G401.6 (cell line): ENCODE results near the gene SLCO2A1.
"Not testable (repeated sequence)": the region's sequence is repeated elsewhere in the genome, so short reads cannot be mapped to it uniquely, and the experiment has no call there.

Source experiments
- FAIRE-seq: peaks from 2 replicates; lab custom pipeline; 2012; peaks lifted over from hg19 to GRCh38; lab: Jason Lieb, UNC

Gene SLCO2A1

DNA sequence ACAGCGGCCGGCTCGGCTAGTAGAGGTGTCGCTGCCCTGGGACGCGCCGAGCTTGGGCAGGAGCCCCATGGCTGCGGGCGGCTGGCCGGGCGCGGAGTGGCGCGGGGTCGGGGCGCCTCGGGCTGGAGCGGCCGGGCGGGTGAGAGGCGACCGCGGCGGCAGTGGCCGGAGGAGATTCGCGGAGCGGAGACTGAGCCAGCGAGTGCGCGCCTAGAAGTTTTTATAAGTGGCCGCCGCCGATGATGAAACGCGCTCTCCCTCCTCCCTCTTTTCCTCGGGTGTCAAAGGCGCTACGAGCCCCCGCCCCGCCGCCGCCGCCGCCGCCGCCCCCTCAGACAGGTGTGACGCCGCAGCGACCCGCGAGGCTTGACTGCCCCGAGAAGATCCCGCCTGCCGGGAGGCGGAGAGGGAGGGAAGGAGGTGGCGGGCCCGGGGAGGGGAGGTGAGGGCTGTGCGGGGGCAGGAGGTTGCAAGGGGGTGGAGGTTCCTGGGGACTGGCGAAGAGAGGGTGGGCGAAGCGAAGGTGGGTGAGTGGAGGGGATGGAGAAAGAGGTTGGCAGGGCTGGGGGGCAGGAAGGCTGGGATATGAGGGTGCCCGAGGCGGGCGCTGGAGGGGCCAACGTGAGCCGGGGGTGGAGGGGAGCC lies at the start of gene SLCO2A1:
Gene SLCO2A1, minus strand, starts transcription at position 192 of the 645 bp plus-strand sequence. Its CDS starts 123 bp downstream, at position 69.
- FAIRE-seq: no peak

DNA sequence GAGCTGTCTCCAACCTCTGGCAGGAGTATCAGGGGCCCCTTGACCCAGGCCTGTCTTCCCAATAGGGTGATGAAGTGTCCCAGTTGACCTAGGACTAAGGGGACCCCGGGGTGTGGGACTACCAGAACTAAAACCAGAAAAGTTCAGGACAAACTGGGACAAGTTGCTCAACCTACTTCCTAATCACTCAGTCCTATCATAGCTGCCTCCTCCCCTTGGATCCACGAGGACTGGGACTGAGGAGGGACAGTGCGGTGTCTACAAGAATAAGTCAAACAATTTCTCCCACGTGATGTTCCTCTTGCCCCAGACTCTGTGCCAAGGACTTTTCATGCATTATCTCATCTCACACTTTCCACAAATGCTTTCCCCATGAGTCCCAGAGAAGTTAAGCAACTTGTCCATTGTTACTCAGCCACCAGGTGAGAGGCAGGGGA lies 49.4 kb upstream of the SLCO2A1 start:
- no peak for FAIRE-seq

DNA sequence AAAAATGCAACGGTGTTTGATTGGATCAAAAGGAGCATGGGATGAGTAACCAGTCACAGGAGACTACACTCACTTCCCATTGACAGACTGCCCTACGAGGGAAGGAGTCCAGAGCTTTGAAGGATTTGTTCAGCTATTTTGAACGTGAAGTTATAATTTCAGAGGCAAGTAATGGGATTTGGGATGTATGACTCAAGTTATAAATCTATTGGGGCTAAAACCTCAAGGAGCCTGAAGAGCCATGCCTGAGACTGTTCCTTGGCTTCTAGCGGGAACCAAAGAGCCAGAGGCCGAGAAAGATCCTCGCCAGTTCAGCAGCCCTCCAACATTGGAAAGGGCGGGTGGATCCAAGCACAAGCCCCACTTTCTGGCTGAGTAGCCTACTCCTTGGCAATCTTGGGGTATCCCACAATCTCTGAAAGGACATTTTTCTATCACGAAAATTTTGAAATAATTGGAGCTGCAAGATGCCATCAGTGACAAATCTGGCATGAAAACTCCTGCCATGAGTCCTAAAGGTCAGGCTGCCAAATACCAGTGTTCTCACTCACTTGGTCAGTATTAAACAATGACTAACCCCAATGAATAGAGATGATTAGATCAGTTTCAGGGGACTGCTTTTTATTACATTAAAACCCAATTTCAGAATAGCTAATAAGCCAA lies 48.6 kb upstream of the SLCO2A1 start:
- no peak for FAIRE-seq

DNA sequence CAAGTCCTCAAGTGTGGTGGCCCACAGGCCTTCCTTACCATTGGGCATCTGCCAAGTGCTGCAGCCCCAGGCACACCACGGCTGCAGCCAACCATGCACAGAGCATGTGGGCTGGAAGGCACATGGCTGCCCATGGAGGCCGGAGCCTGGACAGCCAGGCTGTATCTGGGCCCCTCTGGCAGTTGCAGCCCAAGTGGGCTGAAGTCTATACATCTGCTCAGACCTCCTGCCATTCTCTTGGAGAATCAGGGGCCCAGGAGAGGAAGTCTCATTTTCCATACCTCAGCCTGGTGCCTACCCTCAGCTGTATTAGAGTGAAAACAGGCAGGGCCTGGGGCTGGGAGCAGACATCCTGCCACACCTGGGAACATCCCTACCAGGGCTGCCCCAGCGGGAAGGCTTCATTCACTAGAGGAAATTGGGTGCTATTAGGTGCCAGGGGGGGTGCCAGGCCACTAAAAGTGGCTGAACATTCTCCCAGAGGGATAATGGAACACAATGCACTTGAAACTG lies 48.0 kb upstream of the SLCO2A1 start:
- FAIRE-seq: no peak

DNA sequence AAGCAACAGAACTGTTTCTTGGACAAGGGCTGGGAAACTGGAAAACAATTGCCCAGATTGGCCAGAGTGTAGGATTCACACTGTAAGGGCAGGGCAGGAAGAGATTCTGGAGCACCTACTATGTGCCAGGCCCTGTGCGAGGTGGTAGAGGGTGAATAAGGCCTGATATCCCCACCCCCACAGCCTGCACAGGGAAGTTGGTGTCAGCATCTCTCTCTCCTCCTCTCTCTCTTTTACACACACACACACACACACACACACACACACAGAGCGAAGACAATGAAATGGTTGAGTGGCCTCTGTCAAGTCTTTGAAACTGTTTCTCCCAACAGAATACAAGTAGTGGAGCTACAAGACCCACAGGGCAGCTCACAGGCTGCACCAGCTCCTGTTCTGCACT lies 47.1 kb upstream of the SLCO2A1 start:
- FAIRE-seq: no peak

DNA sequence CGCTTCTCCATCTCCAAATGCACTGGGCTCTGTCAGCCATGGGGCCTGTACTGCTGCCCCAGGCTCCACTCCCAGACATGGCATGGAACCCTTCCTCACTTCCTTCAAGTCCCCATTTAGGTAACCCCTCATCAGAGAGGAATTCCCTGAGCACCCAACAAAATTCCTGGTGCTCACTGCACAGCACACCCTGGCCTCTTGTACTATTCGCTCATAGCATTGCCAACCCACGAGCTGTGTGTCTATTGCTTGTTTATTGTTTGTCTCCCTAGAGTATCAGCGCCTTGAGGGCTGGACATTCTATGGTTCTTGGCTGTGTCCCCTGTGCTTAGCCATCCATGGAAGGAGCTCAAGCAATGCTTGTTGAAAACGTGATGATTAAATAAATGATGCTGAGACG lies 46.1 kb upstream of the SLCO2A1 start:
- FAIRE-seq: no peak

DNA sequence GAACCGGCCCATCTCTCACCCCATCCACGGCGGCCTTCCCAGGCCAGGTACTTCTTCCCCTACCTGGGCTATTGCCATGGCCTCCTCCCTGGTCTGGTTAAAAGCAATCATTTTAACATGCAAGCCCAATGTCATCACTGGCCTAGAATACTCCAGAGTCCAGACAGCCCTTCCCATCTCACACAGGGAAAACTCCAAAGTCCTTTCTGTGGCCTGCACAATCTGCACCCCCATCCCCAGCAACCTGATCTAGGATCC lies 45.8 kb upstream of the SLCO2A1 start:
- no peak for FAIRE-seq

DNA sequence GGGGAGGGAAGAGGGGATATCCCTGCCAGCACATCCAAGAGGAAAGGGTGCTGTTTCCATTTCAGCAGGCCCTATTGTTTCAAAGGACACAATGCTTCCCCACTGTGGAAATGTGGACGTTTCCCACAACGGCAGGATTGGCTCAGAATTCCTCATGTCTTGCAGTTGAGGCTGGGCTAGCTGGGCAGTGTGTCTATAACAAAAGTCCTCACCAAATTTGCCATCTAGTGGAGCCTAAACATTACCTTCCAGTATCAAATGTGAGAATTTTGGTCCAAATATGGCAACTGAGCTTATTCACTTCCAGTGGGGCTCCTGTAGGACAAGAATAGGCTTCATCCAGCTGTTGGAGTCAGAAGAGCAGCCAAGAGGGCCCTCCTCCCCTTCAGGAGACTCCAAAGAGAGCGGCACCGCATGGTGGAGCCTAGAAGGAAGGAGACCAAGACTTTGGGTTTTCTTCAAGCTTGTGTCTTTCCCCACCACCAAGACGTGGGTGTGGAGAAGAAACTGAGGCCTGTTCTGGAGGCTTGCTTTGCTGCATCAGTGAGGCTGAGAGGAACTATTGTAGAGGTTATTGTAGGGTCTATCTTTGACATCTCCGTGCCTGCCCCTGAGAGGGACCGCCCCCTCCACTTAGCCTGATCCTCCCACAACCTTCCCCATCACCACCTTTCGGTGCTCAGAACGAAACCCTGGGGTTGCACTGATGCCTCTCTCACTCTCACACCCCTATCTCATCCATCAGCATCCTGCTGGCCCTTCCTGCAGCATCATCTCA lies 45.3 kb upstream of the SLCO2A1 start:
- no peak for FAIRE-seq

DNA sequence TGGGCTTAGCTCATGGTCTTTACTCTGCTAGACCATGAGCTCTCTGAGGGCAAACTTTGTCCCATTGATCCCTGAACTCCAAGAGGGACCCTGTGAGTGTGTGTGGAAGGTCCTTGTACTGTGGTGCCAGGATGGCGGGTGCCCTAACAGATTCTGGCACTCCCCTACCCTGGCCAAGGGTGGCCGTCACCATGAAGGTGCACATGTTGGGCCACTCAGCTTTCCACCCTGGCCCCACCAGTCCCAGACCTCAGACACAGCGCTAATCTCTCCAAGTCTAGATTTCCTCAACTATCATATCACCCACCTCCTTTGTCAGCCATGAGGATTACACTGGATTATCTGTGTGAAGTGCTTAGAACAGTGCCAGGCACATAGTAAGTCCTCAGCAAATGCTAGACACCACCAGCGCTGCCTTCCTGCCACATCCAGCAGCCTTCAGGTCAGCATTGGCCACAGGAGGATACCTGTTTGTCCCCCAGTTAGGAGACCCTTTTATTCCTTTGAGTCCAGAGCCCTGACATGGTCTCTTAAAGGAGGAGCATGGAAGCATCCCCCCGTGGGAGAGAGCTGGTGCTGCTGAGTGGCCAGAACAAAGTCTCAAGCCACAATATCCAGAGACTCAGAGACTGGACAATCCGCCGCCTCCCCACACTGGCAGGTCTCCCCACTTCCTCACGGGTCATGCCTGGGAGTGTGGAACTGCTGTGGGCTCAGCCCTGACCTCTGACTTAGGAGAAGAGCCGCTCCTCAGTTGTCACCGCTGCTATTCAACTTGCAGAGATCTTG lies 44.5 kb upstream of the SLCO2A1 start:
- FAIRE-seq: no peak

DNA sequence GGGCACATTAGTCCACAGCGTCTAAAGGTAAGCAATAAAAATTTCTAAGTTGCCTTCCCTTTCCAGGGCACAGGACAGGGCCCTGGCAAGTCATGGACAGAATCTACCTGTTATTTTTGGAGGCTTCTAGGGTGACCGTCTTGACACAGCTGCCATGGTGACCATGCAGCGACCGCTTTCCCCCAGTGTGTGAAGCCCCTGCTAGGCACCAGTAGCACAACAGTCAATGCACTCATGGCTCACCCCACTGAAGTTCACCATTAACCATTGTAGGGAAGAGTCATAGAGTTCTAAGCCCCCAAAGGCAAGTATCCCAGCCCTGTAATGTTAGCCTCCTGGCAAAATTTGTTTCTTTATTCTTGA lies 43.8 kb upstream of the SLCO2A1 start:
- FAIRE-seq: no peak

DNA sequence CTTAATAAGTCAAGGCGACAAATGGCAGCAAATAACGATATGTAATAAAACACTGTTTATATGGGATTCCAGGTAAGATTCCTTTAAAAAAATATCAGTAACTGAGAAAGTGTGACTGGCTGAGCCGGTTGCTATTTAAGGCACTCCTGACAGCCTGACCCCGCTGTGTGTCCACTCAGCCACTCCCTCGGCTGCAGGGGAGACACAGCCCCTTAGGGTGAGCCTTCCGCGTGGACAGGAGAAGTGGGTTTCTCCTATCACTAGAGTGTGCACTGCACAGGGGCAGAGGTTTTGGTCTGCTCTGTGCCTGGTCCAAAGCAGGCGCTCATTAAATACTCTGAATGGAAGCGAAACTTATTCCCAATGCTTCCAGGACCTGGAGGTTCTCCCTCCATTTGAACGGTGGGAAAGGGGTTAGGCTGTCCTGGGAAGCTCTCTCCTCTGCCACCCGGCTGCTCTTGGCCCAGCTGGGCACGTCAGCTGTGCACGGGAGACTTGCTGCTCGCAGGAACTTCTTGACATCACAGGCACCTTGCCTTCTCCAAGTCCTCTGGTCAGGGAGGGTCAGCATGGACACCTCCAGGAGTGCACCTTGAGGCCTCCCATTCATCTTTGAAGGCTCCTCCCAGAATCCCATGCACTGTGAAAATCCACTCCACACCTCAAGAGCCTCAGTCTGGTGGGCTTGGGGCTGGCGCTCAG lies 43.3 kb upstream of the SLCO2A1 start:
- FAIRE-seq: no peak

DNA sequence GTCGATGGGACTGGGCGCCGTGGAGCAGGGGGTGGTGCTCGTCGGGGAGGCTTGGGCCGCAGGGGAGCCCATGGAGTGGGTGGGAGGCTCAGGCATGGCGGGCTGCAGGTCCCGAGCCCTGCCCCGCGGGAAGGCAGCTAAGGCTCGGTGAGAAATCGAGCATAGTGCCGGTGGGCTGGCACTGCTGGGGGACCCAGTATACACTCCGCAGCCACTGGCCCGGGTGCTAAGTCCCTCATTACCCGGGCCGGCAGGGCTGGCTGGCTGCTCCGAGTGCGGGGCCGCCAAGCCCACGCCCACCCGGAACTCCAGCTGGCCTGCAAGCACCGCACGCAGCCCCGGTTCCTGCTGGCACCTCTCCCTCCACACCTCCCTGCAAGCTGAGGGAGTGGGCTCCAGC lies 40.6 kb upstream of the SLCO2A1 start:
- FAIRE-seq: not testable (repeated sequence)

DNA sequence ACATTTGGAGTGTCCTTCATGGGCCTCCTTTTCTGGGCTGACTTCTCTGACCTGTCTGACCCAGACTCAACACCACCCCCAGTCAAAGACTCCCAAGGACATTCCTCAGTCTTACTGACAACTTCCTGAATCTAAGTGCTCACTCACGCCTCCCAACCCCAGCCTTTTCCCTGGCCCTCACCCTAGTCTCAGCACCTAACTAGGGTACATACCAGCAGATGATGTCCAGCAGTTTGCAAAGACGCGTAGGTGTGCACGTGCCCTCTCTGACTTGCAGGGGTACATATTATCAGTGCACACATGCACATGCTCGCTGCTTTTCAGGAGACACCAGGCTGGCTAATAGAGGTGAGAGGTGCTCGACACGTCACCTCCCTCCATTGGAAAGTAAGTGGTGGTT lies 38.7 kb upstream of the SLCO2A1 start:
- no peak for FAIRE-seq

DNA sequence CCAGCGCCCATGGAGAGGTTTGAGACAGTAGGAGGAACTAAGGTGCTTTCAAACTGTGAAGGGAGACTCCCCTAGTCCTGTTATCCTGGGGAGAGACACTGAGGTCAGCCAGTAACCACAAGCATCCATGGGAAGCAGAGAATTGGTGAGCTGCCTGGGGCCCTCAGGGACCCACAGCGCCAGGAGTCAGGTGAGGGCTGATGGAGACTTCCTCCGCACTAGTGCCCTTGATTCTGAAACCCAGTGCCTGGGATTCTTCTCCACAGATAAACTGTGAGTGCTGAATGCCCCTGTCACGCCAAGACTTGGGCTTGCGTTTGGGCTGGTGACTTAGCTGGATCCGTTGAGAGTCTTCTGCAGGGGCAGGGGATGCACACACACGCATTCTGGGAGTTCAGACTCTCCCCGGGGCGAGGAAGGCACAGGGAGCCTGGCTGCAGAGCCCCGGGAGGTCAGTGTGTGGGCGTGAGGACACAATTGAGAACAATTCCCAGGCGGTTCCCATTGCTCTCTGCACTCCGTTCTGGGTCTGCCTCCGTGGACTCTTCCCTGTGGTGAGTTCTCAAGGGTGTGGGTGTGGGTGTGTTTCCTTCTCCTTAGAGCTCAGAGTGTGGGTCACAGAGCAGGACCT lies 37.9 kb upstream of the SLCO2A1 start:
- no peak for FAIRE-seq

DNA sequence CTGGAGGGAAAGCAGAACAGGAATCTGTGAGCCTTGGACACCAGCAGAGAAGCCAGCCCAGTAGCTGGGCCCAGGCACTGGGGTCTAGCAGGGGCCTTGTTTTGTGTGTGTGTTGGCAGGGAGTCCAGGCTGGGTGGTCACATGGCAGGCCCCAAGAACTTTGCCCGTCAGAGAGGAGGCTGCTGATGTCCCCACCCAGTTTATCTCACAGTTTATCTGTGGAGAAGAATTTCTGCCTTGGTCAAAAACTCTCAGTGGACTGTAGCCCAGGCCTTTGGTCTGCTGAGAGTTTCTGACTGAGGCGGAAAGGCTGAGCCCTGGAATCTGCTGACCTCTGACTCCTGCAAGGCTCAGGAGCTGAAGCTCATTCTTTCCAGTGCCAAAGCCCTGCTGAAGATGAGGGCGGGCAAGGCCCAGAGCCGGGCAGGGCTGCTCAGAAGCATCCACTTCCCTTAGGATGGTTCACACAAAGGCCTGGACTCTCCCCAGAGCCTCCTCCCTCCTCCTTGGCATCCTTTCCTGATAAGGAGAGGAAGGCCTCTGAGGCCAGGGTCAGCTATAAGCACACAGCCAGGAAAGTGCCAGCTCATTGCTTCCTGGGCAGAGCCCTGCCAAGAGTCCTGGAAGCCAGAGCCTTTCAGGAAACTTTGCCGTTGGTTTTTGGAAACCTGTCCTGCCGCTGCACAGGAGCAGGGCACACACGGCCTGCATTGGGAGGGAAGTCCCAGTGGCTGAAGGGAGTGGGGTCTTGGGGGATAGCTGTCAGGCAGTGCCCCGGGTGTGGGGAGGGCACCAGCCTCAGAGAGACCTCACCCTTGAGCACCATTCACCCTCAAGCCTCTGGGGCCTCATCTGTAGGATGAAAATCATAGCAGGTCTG lies 37.2 kb upstream of the SLCO2A1 start:
- no peak for FAIRE-seq

DNA sequence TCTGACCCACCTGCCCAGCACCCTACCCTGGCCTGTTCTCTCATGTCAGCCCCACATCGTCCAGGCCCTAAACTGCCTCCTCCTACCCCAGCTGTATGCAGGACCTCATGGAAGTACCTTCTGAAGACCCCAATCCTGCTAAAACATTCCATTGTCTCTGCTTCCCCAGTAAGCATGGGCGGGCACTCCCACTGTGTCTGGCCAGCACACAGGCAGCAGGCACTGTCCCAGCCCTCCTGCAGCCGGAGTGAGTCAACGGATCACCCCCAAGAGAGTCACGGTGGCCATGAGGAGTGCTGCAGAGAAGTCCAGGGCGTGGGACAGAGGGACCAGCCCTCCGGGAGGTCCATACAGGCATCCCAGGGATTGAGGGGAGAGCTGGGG lies 36.4 kb upstream of the SLCO2A1 start:
- FAIRE-seq: no peak

DNA sequence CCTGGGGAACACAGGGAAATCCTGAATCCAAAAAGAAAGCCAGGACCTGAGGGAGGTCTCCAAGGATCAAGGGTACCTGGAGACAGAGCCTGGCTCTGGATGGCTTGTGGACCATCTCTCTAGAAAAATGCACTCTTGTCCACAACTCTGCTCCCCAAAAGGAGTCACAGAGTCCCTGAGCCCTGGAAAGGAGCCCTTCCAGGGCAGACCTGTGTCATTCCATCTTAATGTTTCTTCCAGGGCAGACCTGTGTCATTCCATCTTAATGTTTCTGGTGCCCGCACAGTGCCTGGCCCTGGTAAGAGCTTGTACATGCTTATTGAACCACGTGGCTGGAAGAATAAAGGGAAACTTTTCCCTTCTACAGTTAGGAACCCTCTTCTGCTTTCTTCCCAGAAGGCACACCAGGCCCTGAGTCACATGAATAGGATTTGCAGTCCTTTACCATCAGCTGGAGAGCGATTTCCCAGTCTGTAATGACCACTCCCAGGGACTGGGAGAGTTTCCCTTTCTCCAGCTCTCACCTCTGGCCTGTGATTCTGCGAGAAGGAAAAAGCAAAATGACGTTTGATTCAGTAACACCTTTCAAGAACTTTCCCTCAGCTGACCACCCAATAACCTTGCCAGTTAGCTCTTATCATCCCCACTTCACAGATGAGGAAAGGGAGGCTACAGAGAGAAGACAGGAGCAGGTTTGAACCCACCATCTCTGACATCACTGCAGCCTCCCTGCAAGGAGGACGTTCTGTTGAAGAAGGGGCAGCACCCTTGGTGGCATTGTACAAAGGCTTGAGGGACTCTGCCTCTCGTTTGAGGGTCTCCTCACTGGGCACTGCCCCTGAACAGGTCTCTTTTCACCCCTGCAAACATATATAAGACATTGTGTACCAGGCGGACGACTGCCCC lies 35.8 kb upstream of the SLCO2A1 start:
- no peak for FAIRE-seq

DNA sequence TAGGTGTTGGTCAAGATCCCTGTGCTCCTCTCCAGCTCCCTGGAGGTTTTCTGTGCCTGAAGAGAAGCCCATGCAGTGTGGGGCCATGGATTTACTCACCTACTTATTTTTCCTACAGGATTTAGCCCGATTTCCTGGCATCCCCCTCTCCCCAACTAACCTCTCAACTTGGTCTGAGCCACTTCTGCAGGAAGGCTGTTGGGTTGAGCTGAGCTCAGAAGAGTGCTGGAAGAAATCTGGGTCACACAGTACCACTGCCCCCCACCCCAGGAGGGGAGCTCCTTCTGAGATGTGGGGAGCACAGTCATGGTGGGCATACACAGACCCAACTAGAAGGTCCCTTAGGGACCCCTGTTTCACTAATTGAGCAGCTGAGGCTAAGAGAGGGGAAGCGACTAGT lies 34.4 kb upstream of the SLCO2A1 start:
- FAIRE-seq: no peak

DNA sequence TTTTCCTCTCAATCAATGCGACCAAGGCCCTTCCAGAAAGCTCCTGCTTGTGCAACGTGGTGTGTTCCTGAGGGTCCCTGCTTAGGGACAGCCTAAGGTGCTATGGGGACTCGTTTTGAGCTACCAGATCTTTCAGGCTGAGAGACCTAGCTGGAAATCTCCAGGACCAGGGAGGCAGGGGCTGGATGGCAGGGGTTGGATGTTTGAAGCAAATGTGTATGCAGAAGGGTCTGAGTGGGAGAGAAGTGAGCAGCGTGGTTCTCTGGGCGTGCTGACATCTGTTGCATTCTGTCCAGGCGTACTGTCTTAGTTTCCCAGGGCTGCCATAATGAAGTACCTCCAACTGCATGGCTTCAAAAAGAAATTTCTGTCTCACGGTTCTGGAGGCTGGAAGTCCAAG lies 31.7 kb upstream of the SLCO2A1 start:
- no peak for FAIRE-seq
